ACHN (cell line): ENCODE measurements around the gene BRCA1.
"Not testable (repeated sequence)": the region's sequence is repeated elsewhere in the genome, so short reads cannot be mapped to it uniquely, and the experiment has no call there.

Experiments used
- DNase-seq: peaks from one replicate; pipeline ENCODE4 v3.0.0-alpha.2; 2015
- in situ Hi-C: cut with HindIII; loops from 2 replicates; pipeline ENCODE4 v1.10.0; 2017; ENCODE audit warnings: low sequenced_read_pairs, low pct_ligation_motif_present, low pct_unique_long_range_greater_than_20kb

Gene BRCA1

GRCh38 chr17:43125133-43125966 lies at the start of gene BRCA1:
BRCA1 (minus strand) TSS chr17:43125364; CDS start chr17:43124096, 1,268 bp downstream.
- in situ Hi-C loops = no loop called here
- DNase-seq = peak; percentile 100

GRCh38 chr17:43171586-43172487 lies 46.7 kb upstream of the BRCA1 start:
- in situ Hi-C loops = no loop called here

GRCh38 chr17:43170766-43171585 lies 45.8 kb upstream of the BRCA1 start, which contains the start of gene NBR1:
NBR1 (plus strand) TSS chr17:43171214; CDS start chr17:43175800, 4,586 bp downstream.
- in situ Hi-C loops = no loop called here
- DNase-seq = peak; percentile 99

More at GRCh38 chr17:43171586-43172487, 46.7 kb upstream of the BRCA1 start:
- DNase-seq = peak; percentile 97

DNA sequence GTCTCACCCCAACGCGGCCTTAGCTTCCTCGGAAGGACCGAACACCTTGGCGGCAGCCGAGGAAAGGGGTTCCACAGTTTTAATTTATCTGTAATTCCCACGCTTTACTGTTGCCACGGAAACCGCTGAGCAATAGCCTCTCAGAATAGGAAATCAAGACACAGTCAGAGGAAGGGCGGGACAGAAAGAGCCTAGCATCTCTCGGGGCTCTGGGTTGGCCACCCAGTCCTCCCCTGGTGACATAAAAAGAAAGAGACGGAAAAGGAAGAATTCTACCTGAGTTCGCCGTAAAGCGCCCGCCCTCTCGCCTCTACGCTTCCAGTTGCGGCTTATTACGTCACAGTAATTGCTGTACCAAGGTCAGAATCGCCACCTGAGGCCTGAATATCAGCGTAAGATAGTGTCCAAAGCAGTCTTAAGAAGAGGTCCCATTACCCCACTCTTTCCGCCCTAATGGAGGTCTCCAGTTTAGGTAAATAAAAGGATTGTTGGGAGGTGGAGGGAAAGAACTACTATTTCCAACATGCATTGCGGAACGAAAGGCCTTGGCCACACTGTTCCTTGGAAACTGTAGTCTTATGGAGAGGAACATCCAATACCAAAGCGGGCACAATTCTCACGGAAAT lies 45.1 kb upstream of the BRCA1 start:
- peak; percentile 98 for DNase-seq
- in situ Hi-C loops = no loop called here

DNA sequence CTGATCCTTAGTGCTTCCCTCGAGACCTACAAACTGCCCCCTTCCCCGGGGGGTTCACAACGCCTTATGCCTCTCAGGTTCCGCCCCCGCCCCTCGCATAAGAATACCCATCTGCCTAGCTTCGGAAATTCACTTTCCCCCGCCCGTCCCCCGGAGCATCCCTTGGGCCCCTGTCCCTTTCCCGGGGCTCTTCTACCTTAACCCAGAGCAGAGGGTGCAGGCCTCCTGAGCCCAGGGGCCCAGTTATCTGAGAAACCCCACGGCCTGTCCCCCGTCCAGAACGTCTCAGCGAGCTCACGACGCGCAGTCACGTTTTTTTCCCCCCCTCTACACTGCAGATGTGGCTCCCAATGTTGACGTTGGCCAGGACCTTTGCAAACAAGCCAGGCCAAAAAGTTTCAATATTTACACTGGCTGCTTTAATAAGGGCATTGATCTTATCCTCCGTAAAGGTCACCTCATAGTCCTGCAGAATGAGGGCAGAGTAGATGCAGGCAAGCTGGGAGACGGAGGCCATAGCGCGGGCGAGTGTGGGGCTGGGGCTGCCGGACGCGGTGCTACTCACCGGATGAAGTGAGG lies 44.5 kb upstream of the BRCA1 start:
- in situ Hi-C loops = no loop called here
- DNase-seq = no peak

- DNase-seq, in situ Hi-C loops: not testable (repeated sequence)
Observed at GRCh38 chr17:43165971-43166370, 40.8 kb upstream of the BRCA1 start.

DNA sequence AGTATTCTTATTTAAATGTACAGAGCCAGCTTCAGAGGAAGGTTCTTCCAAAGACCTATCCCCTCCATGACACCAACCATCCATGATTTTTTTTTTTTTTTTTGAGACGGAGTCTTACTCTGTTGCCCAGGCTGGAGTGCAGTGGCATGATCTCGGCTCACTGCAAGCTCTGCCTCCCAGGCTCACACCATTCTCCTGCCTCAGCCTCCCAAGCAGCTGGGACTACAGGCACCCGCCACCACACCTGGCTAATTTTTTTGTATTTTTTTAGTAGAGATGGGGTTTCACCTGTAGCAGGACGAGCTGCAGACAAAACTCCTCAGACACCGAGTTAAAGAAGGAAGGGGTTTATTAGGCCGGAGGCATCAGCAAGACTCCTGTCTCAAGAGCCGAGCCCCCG lies 34.8 kb upstream of the BRCA1 start:
- in situ Hi-C loops, DNase-seq: not testable (repeated sequence)

- in situ Hi-C loops, DNase-seq: not testable (repeated sequence)
Observed at GRCh38 chr17:43159232-43159631, 34.1 kb upstream of the BRCA1 start.

- no peak for DNase-seq
- in situ Hi-C loops = no loop called here
Observed at GRCh38 chr17:43155666-43156065, 30.5 kb upstream of the BRCA1 start.

GRCh38 chr17:43153197-43153835 lies 28.2 kb upstream of the BRCA1 start:
- DNase-seq, in situ Hi-C loops: not testable (repeated sequence)

- DNase-seq = no peak
- in situ Hi-C loops = no loop called here
Observed at GRCh38 chr17:43151880-43152456, 26.8 kb upstream of the BRCA1 start.

DNA sequence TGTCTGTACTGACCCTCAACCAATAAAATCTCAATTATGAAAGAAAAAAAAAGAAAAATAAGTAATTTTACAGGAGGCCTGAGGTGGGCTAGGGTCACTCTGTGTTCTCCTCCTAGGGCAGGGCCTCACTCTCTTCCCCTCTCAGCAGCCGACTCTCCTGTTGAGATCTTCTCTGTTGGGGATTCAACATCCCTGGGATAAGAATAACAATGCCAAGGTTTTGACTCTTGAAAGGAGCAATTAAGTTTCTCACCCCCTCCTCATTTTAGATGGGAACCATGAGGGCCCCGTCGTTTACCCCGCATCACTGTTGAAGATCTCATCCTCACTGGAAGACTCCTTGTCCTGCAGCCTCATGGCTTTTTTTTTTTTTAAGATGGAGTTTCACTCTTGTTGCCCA lies 21.5 kb upstream of the BRCA1 start:
- in situ Hi-C loops = no loop called here
- no peak for DNase-seq

DNA sequence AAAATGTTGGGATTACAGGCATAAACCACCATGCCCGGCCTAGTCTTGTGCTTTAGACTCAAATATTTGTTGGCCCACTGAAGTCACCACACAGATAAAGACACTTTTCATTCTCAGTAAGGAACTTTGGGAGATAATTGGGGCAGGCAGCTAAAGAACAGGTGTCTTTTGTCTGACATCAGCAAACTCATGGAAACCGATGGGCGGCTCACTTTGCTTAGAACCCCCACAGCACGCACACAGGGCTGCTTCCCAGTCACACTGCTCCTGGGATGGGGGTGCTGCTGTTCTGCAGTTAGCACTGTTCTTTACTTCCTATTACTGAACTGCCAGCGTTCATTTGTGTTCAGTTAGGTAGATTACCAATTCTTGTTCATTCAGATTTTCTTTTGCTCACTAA lies 18.0 kb upstream of the BRCA1 start:
- no peak for DNase-seq
- in situ Hi-C loops = no loop called here

DNA sequence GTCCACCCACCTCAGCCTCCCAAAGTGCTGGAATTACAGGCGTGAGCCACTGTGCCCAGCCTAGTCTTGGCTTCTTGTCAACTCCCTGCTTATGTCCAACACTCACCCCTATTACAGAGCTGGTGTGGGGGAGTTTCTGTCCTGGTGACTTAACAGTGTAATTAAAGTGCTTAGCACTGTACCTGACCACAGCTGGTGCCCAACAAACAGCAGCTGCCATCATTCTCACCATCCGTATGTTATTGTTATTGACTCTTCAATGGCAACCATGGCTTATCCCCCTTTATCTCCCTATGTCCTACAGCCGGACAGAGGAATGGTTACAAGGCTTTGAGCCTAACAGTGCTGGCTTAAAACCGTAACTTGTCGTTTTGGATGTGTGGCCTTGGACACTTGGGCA lies 17.0 kb upstream of the BRCA1 start:
- in situ Hi-C loops = no loop called here
- DNase-seq = no peak

GRCh38 chr17:43140396-43141332 lies 15.5 kb upstream of the BRCA1 start:
- no peak for DNase-seq
- in situ Hi-C loops = no loop called here

GRCh38 chr17:43138531-43138930 lies 13.4 kb upstream of the BRCA1 start:
- in situ Hi-C loops = not testable (repeated sequence)

More at GRCh38 chr17:43138531-43138930, 13.4 kb upstream of the BRCA1 start:
- not testable (repeated sequence) for DNase-seq
